CD14-positive monocyte (primary cell): ENCODE measurements around the gene PLEKHO1. TPM values are rescaled to one million over a fixed set of nuclear protein-coding genes. Genes with fewer than 3 reads are reported as not detected.
A peak's percentile ranks its signal among the peaks of the same experiment; 100 is the strongest.
"Not testable (repeated sequence)": the region's sequence is repeated elsewhere in the genome, so short reads cannot be mapped to it uniquely, and the experiment has no call there.

Source experiments
- DNase-seq, 3 donors: peaks; one replicate each; pipeline ENCODE4 v3.0.0-alpha.2; 2011 to 2022
- H2AFZ ChIP-seq: 2 replicates; pipeline ENCODE4 v1.6.0; 2012; ENCODE audit warnings: mild to moderate bottlenecking, low read depth, low read length, inconsistent platforms; ENCODE audit not compliant: insufficient read depth, poor library complexity, severe bottlenecking
- H3K27ac ChIP-seq, 2 donors: 1 replicate in 1 of 2; 2 replicates in 1 of 2; pipeline ENCODE4 v1.5.1; 2012 to 2013; ENCODE audit warnings: low read length in 2 of 2, control low read depth in 1 of 2, inconsistent platforms in 1 of 2, low read depth in 1 of 2, mild to moderate bottlenecking in 1 of 2
- H3K27me3 ChIP-seq, 2 donors: one replicate each; pipeline versions ENCODE4 v1.6.0 to v1.6.1; 2011 to 2013; ENCODE audit warnings: low read length in 2 of 2; ENCODE audit not compliant: control insufficient read depth in 2 of 2, insufficient read depth in 2 of 2
- H3K36me3 ChIP-seq, 2 donors: replicated peaks in 1 of 2; 1 replicate in 1 of 2; 2 replicates in 1 of 2; pipeline versions ENCODE4 v1.5.1 to v1.6.1; 2012 to 2013; ENCODE audit warnings: low read length in 2 of 2, control low read depth in 1 of 2, inconsistent platforms in 1 of 2, mild to moderate bottlenecking in 1 of 2; ENCODE audit not compliant: insufficient read depth in 2 of 2, control insufficient read depth in 1 of 2
- H3K4me1 ChIP-seq, 2 donors: 1 replicate in 1 of 2; 2 replicates in 1 of 2; pipeline versions ENCODE4 v1.5.1 to v1.6.1; 2012 to 2013; ENCODE audit warnings: low read length in 2 of 2, control low read depth in 1 of 2, inconsistent platforms in 1 of 2, mild to moderate bottlenecking in 1 of 2, moderate library complexity in 1 of 2; ENCODE audit not compliant: insufficient read depth in 2 of 2, control insufficient read depth in 1 of 2
- H3K4me2 ChIP-seq: replicated peaks from 2 replicates; pipeline ENCODE3; 2012; ENCODE audit warnings: low read length, moderate library complexity, mild to moderate bottlenecking; ENCODE audit not compliant: poor library complexity, severe bottlenecking; ENCODE audit errors: extremely low read depth
- H3K4me3 ChIP-seq, 3 experiments: fragments of 200-600 bp in 1 of 3; sonication (generic) in 1 of 3; replicated peaks in 1 of 3; 1 replicate in 2 of 3; 2 replicates in 1 of 3; pipeline ENCODE4 v1.5.1; 2011 to 2013; ENCODE audit warnings: low read length in 3 of 3, mild to moderate bottlenecking in 3 of 3, control low read depth in 2 of 3, low read depth in 2 of 3, inconsistent platforms in 1 of 3, moderate library complexity in 1 of 3
- H3K79me2 ChIP-seq: 2 replicates; pipeline ENCODE4 v1.6.0; 2012; ENCODE audit warnings: mild to moderate bottlenecking, control low read depth, inconsistent platforms, low read length, moderate library complexity; ENCODE audit not compliant: insufficient read depth
- H3K9ac ChIP-seq: 2 replicates; pipeline ENCODE4 v1.6.0; 2017; ENCODE audit warnings: low read length, mild to moderate bottlenecking; ENCODE audit not compliant: insufficient read depth, poor library complexity, severe bottlenecking
- H3K9me3 ChIP-seq, 2 donors: replicated peaks in 1 of 2; 1 replicate in 1 of 2; 2 replicates in 1 of 2; pipeline versions ENCODE4 v1.5.1 to v1.6.1; 2012 to 2013; ENCODE audit warnings: low read length in 2 of 2, control low read depth in 1 of 2; ENCODE audit not compliant: control insufficient read depth in 1 of 2, insufficient read depth in 1 of 2
- H4K20me1 ChIP-seq: 2 replicates; pipeline ENCODE4 v1.6.0; 2012; ENCODE audit warnings: mild to moderate bottlenecking, low read length, control low read depth, moderate library complexity; ENCODE audit not compliant: insufficient read depth
- H3K27ac Mint-ChIP-seq, 7 donors: one replicate each; pipeline ENCODE4 v1.8.0; 2020; ENCODE audit warnings: mild to moderate bottlenecking in 7 of 7, mixed read lengths in 7 of 7, moderate library complexity in 6 of 7, inconsistent platforms in 2 of 7
- H3K27me3 Mint-ChIP-seq, 3 donors: one replicate each; pipeline ENCODE4 v1.8.0; 2021 to 2022; ENCODE audit warnings: low read depth in 3 of 3, mild to moderate bottlenecking in 3 of 3, mixed read lengths in 3 of 3, moderate library complexity in 3 of 3, inconsistent platforms in 1 of 3
- H3K36me3 Mint-ChIP-seq, 2 donors: one replicate each; pipeline ENCODE4 v1.8.0; 2020; ENCODE audit warnings: mixed read lengths in 2 of 2, inconsistent platforms in 1 of 2, mild to moderate bottlenecking in 1 of 2
- H3K4me1 Mint-ChIP-seq: one replicate; pipeline ENCODE4 v1.8.0; 2020; ENCODE audit warnings: mild to moderate bottlenecking, mixed read lengths
- H3K4me3 Mint-ChIP-seq, 2 donors: one replicate each; pipeline ENCODE4 v1.8.0; 2020; ENCODE audit warnings: mild to moderate bottlenecking in 2 of 2, mixed read lengths in 2 of 2, moderate library complexity in 1 of 2
- H3K9me3 Mint-ChIP-seq, 7 donors: one replicate each; pipeline ENCODE4 v1.8.0; 2020 to 2022; ENCODE audit warnings: mixed read lengths in 7 of 7, mild to moderate bottlenecking in 6 of 7, moderate library complexity in 6 of 7, inconsistent platforms in 2 of 7
- CTCF ChIP-seq: fragments of 200-600 bp; IDR thresholded peaks from one replicate; pipeline ENCODE4 v1.8.0; 2022; ENCODE audit warnings: antibody characterized with exemption, mild to moderate bottlenecking
- WGBS: methylation state at CpG from one replicate; pipeline ENCODE4 v1.1.5; 2013; ENCODE audit warnings: missing lambda C conversion rate; ENCODE audit not compliant: insufficient coverage; 5-methylcytosine and 5-hydroxymethylcytosine counted together
- intact Hi-C, 2 donors: fragments of 100-400 bp; cut with micrococcal nuclease; formaldehyde crosslinking; loops; one replicate each; pipeline versions ENCODE4 v1.15.0 to v1.15.1; 2023
- polyA plus RNA-seq, 3 donors: library from polyadenylated mRNA; depleted of rRNA in 1 of 3; unstranded in 2 of 3; stranded (reverse) in 1 of 3; fragments of 300-500 nt in 2 of 3; fragments of >200 nt in 1 of 3; fragmentation: Illumina TruSeq in 2 of 3; gene quantifications; 1 replicate in 2 of 3; 2 replicates in 1 of 3; pipeline ENCODE4 v1.2.3, GENCODE V29; 2012 to 2021

PLEKHO1 gene
- polyA plus RNA-seq, 3 donors = 87.2 to 170 (median 110) TPM

GRCh38 chr1:150142083-150142482 lies 7.6 kb upstream of the PLEKHO1 start:
- TF ChIP-seq CTCF = no peak
- Histone ChIP-seq H3K27me3 (no peaks in the 10 kb centered on the region), H3K4me2 (no peak overlapping the region), H3K9ac (no peak overlapping the region), H3K27ac (no peak overlapping the region), H3K79me2 (no peaks in the 10 kb centered on the region), H3K4me1 (peaks cover 8 to 16% of the 10 kb centered on the region in 2 donors), H3K36me3 (peaks cover 0 to 22% of the 10 kb centered on the region in 2 donors), H3K4me3 (no peak overlapping the region), H4K20me1 (no peaks in the 10 kb centered on the region), H2AFZ (no peak overlapping the region), H3K9me3 (no peaks in the 10 kb centered on the region)
- Mint-ChIP-seq H3K4me1 (peaks cover 20% of the 10 kb centered on the region), H3K27ac (no peak overlapping the region), H3K27me3 (peaks cover 3 to 9% (median 7%) of the 10 kb centered on the region in 3 donors), H3K4me3 (no peak overlapping the region), H3K36me3 (peaks cover 19 to 23% of the 10 kb centered on the region in 2 donors), H3K9me3 (no peaks in the 10 kb centered on the region)
- no peak for DNase-seq
- intact Hi-C loops = loop anchor here in 1 of 2 donors (5.0 kb wide), 1 partner anchor 45 kb away; no protein-coding TSS in a partner anchor

DNA sequence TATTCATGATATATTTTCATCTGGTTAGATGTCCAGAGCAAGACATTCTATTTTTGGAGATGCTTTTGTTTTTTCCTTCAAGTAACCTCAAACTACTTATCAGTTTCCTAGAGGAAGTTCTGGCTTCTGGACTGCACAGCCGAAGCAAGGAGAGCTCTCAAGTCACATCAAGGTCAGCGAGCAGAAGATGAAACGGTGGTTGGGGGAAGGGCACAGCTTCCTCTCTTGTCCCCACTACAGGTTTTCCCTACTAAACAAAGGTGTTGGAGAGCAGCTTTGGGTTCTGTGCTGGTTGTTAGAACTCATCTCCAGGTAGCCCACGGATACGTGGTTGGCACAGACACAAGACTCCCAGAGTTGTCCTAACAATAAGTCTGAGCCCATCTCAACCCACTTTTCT lies 5.1 kb upstream of the PLEKHO1 start:
- H4K20me1 ChIP-seq = no peaks in the 10 kb centered on the region
- Mint-ChIP-seq H3K4me1 (peaks cover 43% of the 10 kb centered on the region), H3K4me3 (peak overlapping the region in 1 of 2 donors; percentile 56), H3K36me3 (peaks cover 16 to 25% of the 10 kb centered on the region in 2 donors), H3K27me3 (peaks cover 8 to 25% (median 19%) of the 10 kb centered on the region in 3 donors), H3K9me3 (no peaks in the 10 kb centered on the region), H3K27ac (peak overlapping the region in 3 of 7 donors; percentile 42 to 65 (median 55))
- H3K9ac ChIP-seq = no peak overlapping the region
- H3K9me3 ChIP-seq = no peaks in the 10 kb centered on the region
- TF ChIP-seq CTCF = no peak
- no peaks in the 10 kb centered on the region for H3K27me3 ChIP-seq
- no peak overlapping the region for H3K27ac ChIP-seq
- 40% methylated on average over 2 of the region's 5 CpGs for WGBS
- peak overlapping the region; percentile 16 for H2AFZ ChIP-seq
- peak overlapping the region in 1 of 3 experiments; percentile 5 for H3K4me3 ChIP-seq
- DNase-seq = peak in 1 of 3 donors; percentile 6
- H3K4me1 ChIP-seq = peaks cover 24 to 40% of the 10 kb centered on the region in 2 donors
- H3K36me3 ChIP-seq = no peaks in the 10 kb centered on the region
- intact Hi-C loops = loop anchor here (5.0 kb wide), 2 partner anchors 38 to 47 kb away; no protein-coding TSS in a partner anchor
- peak overlapping the region; percentile 32 for H3K4me2 ChIP-seq
- H3K79me2 ChIP-seq = peaks cover 21% of the 10 kb centered on the region

- DNase-seq, H3K4me3 ChIP-seq, H2AFZ ChIP-seq, H3K36me3 ChIP-seq, H3K9ac ChIP-seq, H3K27me3 ChIP-seq, H3K9me3 ChIP-seq, H3K4me3 Mint-ChIP-seq, H3K9me3 Mint-ChIP-seq, H3K27ac Mint-ChIP-seq, H4K20me1 ChIP-seq, H3K4me2 ChIP-seq, H3K27ac ChIP-seq: not testable (repeated sequence)
- intact Hi-C loops = loop anchor here in 1 of 2 donors (5.0 kb wide), 1 partner anchor 36 kb away; no protein-coding TSS in a partner anchor
- Mint-ChIP-seq H3K36me3 (peaks cover 11 to 24% of the 10 kb centered on the region in 2 donors), H3K4me1 (peaks cover 43% of the 10 kb centered on the region), H3K27me3 (peaks cover 8 to 25% (median 19%) of the 10 kb centered on the region in 3 donors)
- H3K4me1 ChIP-seq = peaks cover 24 to 40% of the 10 kb centered on the region in 2 donors
- peaks cover 34% of the 10 kb centered on the region for H3K79me2 ChIP-seq
- WGBS = no CpG with 5 or more reads among the region's 5 CpGs
Observed at GRCh38 chr1:150146016-150146415, 3.7 kb upstream of the PLEKHO1 start.
